Peyer's patch (tissue), 4 donors: ENCODE results near the gene ADCY3. TPM values are rescaled to one million over a fixed set of nuclear protein-coding genes. Genes with fewer than 3 reads are reported as not detected.

Source experiments
- DNase-seq, 3 donors: peaks; one replicate each; pipeline ENCODE4 v3.0.0-alpha.2; 2017 to 2019
- H3K27ac ChIP-seq, 4 donors: fragments of 200-600 bp; sonication (generic); one replicate each; pipeline ENCODE4 v1.5.1; 2016 to 2019
- H3K27me3 ChIP-seq, 2 donors: fragments of 200-600 bp; sonication (generic); one replicate each; pipeline ENCODE4 v1.5.1; 2019
- H3K36me3 ChIP-seq, 3 donors: fragments of 200-600 bp; sonication (generic); one replicate each; pipeline ENCODE4 v1.5.1; 2016 to 2019
- H3K4me1 ChIP-seq, 4 donors: fragments of 200-600 bp; sonication (generic); one replicate each; pipeline ENCODE4 v1.5.1; 2016 to 2019
- H3K4me3 ChIP-seq, 4 donors: fragments of 200-600 bp; sonication (generic); 1 replicate in 3 of 4; 2 replicates in 1 of 4; pipeline ENCODE4 v1.5.1; 2016 to 2019; ENCODE audit warnings: mild to moderate bottlenecking in 1 of 4
- H3K9me3 ChIP-seq, 4 donors: fragments of 200-600 bp; sonication (generic); one replicate each; pipeline ENCODE4 v1.5.1; 2016 to 2019; ENCODE audit warnings: mild to moderate bottlenecking in 1 of 4
- CTCF ChIP-seq, 6 experiments: fragments of 450-650 bp in 4 of 6; fragments of 200-600 bp in 2 of 6; sonication (generic) in 1 of 6; IDR thresholded peaks; one replicate each; pipeline ENCODE4 v1.5.1; 2017 to 2019; ENCODE audit warnings: antibody characterized with exemption in 6 of 6, mild to moderate bottlenecking in 3 of 6, moderate library complexity in 1 of 6
- POLR2A ChIP-seq, 2 donors: fragments of 450-650 bp; IDR thresholded peaks; one replicate each; pipeline ENCODE4 v1.5.1; 2017; ENCODE audit warnings: antibody characterized with exemption in 2 of 2, mild to moderate bottlenecking in 2 of 2, moderate library complexity in 2 of 2
- small RNA-seq, 2 donors: library from RNA; depleted of rRNA; stranded (forward); fragments of <200 nt; gene quantifications; one replicate each; pipeline ENCODE3, GENCODE V24; 2016
- total RNA-seq, 4 donors: library from RNA; depleted of rRNA; stranded (reverse); fragments of >200 nt; gene quantifications; one replicate each; pipeline ENCODE4 v1.1.0, GENCODE V29; 2016

The ADCY3 gene
- total RNA-seq, 4 donors from 2014 or later = 23.6 to 195 (median 56.4) TPM

DNA sequence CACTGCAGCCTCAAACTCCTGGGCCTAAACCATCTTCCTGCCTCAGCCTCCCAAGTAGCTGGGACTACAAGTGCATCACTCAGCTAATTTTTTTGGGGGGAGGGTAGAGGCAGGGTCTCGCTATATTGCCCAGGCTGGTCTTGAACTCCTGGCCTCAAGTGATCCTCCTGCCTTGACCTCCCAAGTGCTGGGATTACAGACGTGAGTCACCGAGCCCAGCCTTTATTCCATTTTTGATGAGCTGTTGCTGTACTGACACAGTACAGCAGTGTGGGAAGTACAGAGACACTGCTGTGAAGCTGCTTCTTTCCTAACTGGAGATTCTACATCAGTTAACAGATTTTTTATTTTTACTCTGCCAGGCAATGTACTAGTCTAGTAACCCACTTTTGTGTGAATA lies 145.7 kb downstream of the ADCY3 start:
- no peak overlapping the region for H3K27ac ChIP-seq
- TF ChIP-seq POLR2A (IDR thresholded peaks at IDR 0.05) = no peak
- no peak for TF ChIP-seq CTCF (IDR thresholded peaks at IDR 0.05)
- no peak overlapping the region for H3K4me3 ChIP-seq
- H3K9me3 ChIP-seq = no peaks in the 10 kb centered on the region
- no peaks in the 10 kb centered on the region for H3K27me3 ChIP-seq
- peaks cover 0 to 7% (median 0%) of the 10 kb centered on the region in 3 donors for H3K36me3 ChIP-seq
- H3K4me1 ChIP-seq = no peaks in the 10 kb centered on the region
- DNase-seq = no peak

- DNase-seq = no peak
- Histone ChIP-seq H3K27me3 (no peaks in the 10 kb centered on the region), H3K9me3 (no peaks in the 10 kb centered on the region), H3K36me3 (peaks cover 0 to 21% (median 0%) of the 10 kb centered on the region in 3 donors), H3K4me1 (no peaks in the 10 kb centered on the region), H3K4me3 (no peak overlapping the region), H3K27ac (no peak overlapping the region)
- TF ChIP-seq POLR2A (IDR thresholded peaks at IDR 0.05) (no peak), CTCF (IDR thresholded peaks at IDR 0.05) (no peak)
These were observed 148.1 kb downstream of the ADCY3 start for GRCh38 chr2:24771764-24772586.

DNA sequence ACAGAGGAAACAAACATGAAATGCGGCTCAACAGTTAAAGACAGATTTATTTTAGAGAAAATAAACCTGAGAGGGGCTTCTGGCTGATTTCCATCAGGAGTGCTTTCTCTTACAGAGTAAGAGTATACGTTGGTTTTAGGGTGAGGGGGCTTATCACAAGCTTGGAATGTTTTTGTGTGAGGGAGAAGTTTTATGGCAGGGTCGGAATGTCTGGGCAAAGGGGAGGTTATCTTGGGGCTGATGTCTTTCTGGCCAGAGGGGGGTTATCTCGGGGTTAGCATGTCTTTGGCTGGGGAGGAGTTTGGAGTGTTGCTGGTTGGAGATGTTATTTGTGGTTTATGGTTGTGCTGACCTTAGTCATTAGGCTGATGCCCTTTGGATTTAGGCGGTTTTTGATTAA lies 149.0 kb downstream of the ADCY3 start:
- no peaks in the 10 kb centered on the region for H3K4me1 ChIP-seq
- H3K27ac ChIP-seq = no peak overlapping the region
- H3K9me3 ChIP-seq = no peaks in the 10 kb centered on the region
- H3K36me3 ChIP-seq = peaks cover 0 to 21% (median 0%) of the 10 kb centered on the region in 3 donors
- H3K4me3 ChIP-seq = no peak overlapping the region
- H3K27me3 ChIP-seq = no peaks in the 10 kb centered on the region
- DNase-seq = no peak
- TF ChIP-seq POLR2A (IDR thresholded peaks at IDR 0.05) (no peak), CTCF (IDR thresholded peaks at IDR 0.05) (no peak)

Small RNA genes within 50 kb of the gene (small RNA-seq; reads per million reads assigned to genes)
- 0 reads per million in 2 donors for gene AC013267.1
- 0 reads per million in 2 donors for gene RF00016

Other genes with a start within 250 kb of the ADCY3 start
- 10 to 100 TPM; 19.9 to 38.7 (median 21.2) TPM for gene PTRHD1, start 126.8 kb downstream of the ADCY3 start, total RNA-seq
- 10 to 100 TPM in 2 of 4 donors, 1 to 10 TPM in 2; 8.5 to 10.7 (median 10.0) TPM for gene CENPO, start 126.8 kb downstream of the ADCY3 start, total RNA-seq
- 10 to 100 TPM in 1 of 4 donors, 1 to 10 TPM in 3; 2.7 to 12.4 (median 7.8) TPM for gene DNAJC27, start 51.7 kb upstream of the ADCY3 start, total RNA-seq
- 1 to 10 TPM in 1 of 4 donors, under 1 TPM in 3; 0.40 to 1.2 (median 0.65) TPM for gene EFR3B, start 121.8 kb upstream of the ADCY3 start, total RNA-seq
- not detected for gene POMC, start 248.3 kb upstream of the ADCY3 start, total RNA-seq